HG02678 (cell line): ENCODE measurements around the gene ZNF32.

Experiments
- ATAC-seq: cut with Tn5 transposase; IDR thresholded peaks from one replicate; pipeline ENCODE4 v1.9.1; 2021; ENCODE audit warnings: mild to moderate bottlenecking, moderate library complexity; ENCODE audit not compliant: unreplicated experiment

ZNF32 gene

DNA sequence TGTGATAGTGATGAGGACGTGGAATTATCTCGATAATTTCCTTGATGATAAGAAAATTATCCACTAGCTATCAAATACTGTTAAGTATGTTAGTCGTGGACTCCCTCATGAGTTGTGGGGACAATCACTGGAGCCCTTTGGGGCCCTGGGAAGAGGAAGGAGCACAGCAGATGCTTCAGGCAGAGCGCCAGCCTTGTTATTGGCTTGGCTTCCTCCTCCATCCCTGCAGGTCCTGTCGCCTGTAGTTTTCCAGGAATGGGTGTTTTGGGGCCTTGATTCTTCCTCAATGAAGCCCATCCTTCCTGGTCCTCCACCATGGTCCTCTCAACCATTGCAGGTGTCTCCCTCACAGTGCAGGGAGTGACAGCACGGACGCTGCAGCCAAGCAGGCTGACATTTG, 32.5 kb upstream of the ZNF32 start:
- ATAC-seq, result no peak

DNA sequence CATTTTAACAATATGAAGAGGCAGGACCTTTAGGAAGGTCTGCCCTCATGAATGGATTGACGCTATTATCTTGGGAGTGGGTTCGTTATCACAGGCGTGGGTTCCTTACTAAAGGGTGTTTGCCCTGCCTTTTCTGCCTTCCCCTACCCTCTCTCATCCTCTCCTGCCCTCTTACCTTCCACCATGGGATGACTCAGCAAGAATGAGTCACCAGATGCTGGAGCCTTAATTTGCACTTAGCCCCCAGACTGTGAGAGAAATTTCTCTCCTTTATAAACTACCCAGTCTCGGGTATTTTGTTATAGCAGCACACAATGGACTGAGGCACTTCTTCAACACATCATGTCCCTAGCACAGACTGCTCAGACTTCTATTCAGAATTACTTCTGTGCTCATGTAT, 31.4 kb upstream of the ZNF32 start:
- ATAC-seq, result no peak

DNA sequence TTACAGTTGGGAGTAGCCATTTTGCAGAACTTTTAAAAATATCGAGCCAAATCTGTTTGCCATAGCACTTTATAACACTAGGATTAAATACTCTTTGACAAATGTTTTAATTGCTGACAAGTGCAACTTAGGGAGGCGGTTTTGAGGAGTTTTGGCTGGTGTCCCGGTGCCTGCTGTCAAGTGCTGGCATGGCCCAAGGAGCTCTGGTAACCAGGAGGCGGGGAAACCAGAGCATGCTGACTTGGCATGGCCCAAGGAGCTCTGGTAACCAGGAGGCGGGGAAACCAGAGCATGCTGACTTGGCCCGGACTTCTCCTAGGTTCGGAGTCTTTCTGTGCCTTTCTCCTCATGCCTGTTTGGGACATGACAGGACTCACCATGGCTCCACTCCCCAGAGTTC, 30.8 kb upstream of the ZNF32 start:
- ATAC-seq, result no peak

GRCh38 chr10:43678654-43679053, 30.0 kb upstream of the ZNF32 start:
- no peak for ATAC-seq

DNA sequence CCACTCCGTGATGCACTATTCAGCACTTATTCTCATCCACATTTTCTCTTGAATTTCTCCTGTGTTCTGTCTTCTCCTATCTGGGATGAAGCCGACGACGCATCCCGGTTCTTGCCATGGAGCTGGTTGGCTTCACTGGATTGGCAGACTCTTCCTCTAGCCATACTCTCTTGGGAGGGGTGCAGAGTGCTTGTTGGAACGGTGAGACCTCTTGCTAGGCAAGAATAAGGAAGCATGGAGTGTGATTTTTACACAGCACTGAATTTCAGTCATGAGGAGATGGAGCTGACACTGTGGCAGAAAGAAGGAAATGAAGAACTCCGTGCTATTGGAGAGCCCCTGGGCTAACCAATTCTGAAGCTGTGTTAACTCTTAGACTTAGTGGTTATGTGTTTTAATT, 28.2 kb upstream of the ZNF32 start:
- ATAC-seq, result no peak

- no peak for ATAC-seq
Observed at GRCh38 chr10:43676331-43676730, 27.6 kb upstream of the ZNF32 start.

- no peak for ATAC-seq
Observed at GRCh38 chr10:43674553-43675210, 26.0 kb upstream of the ZNF32 start.

GRCh38 chr10:43673471-43673870, 24.8 kb upstream of the ZNF32 start:
- no peak for ATAC-seq

GRCh38 chr10:43671659-43672531, 23.2 kb upstream of the ZNF32 start:
- peak; percentile 67 for ATAC-seq

DNA sequence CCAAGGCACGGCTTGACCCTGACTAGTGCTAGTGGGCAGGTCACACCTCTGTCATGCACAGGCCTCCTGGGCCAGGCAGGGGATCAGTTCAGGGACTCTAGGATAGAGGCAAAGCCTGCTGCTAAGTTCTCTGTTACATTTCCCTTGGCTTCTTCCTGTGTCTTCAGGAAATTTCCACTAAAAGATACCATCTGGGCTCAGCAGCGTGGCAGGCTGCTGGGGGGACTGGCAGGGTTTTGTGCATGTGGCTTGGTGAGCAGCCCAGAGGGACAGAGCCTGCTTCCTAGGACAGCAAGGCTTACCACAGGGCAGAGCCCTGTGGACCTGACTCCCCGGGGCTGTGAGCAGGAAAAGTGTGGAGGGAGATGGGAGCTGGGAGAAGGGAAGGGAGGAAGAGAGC, 20.7 kb upstream of the ZNF32 start:
- no peak for ATAC-seq

- ATAC-seq, result no peak
Observed at GRCh38 chr10:43667761-43668386, 19.2 kb upstream of the ZNF32 start.

DNA sequence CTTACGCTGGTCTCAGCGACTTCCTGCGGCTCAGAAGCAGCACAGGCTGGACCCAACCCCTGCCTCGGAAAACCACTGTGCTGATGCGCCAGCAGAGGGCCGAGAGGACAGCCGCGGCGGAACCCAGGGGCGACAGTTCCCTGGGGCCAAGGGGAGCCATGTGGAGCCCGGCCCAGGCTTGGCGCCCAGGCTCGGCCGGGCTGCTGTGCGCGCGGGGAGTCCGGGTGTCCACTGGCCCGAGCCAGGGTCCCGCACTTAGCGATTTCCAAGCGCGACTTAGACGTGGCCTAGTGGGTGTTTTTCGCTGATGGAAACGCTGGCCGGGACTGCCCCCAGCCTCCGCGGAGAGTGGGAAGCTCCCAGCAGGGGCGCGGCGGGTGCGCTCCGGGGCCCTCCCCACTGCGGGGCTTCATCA, 18.6 kb upstream of the ZNF32 start:
- ATAC-seq, result no peak

- no peak for ATAC-seq
Observed at GRCh38 chr10:43666552-43666951, 17.9 kb upstream of the ZNF32 start.

DNA sequence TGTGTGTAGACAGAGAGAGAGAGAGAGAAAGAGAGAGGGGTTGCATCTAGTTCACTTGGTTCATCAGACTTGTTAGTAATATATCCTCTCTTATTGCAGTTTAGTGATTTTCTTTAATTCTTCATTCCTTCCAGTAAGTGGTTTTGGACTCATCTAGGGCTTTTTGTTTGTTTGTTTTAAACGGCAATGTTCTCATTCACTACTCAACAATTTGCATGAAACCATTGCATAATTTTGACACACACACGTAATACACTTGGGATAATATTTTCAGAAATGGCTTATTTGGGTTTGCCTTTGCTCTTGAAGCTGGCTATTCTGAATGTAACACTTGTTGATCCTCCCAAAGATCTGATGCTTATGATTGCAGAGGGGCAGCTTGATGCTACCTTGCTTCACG, 16.4 kb upstream of the ZNF32 start:
- ATAC-seq, result no peak

GRCh38 chr10:43658227-43658626, 9.5 kb upstream of the ZNF32 start:
- no peak for ATAC-seq

- ATAC-seq, result no peak
Observed at GRCh38 chr10:43655311-43655710, 6.6 kb upstream of the ZNF32 start.

DNA sequence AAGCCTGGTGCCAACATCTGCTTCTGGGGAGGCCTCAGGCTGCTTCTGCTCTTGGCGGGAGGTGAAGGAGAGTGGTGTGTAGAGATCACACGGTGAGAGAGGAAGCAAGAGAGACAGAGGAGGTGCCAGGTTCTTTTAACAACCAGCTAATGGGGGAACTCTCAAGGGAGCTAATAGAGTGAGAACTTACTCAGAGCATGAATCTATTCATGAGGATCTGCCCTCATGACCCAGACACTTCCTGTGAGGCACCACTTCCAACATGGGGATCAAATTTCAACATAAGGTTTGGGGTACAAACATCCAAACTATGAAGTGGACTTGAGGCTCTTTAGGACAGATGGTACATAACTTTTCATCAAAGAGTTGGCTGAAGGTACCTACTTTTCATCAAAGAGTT, 5.1 kb upstream of the ZNF32 start:
- no peak for ATAC-seq

DNA sequence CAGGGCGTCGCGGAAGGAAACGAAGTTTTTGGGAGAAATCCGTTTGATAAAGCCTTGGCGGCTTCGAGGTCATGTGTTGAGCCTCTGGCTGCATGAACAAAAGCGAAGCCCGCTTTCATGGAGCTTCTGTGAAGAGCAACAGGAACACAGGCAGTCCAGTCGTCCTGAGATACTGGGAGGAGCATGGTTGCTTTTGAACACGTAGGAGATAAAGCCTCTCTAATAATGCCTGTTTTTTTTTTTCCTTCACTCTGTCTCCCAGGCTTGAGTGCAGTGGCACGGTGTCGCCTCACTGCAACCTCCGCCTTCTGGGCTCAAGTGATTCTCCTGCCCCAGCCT, 473 bp upstream of the ZNF32 start:
- peak; percentile 2 for ATAC-seq

DNA sequence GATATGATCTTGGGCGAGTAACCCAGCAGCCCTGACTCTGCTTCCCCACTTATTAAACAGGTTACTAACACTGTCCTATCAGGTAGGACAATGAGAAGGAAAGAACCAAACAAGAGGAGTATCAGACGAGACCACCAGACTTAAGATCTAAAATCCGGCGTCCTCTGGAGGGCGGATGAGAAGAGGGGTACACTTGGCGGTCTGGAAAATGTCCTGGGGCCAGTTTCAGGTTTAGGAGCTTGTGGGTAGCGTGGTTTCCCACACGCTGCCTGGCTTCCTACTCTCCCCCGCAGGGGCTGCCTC, 635 bp downstream of the ZNF32 start:
- ATAC-seq, result no peak

- no peak for ATAC-seq
Observed at GRCh38 chr10:43647576-43647975, 1.1 kb downstream of the ZNF32 start.

DNA sequence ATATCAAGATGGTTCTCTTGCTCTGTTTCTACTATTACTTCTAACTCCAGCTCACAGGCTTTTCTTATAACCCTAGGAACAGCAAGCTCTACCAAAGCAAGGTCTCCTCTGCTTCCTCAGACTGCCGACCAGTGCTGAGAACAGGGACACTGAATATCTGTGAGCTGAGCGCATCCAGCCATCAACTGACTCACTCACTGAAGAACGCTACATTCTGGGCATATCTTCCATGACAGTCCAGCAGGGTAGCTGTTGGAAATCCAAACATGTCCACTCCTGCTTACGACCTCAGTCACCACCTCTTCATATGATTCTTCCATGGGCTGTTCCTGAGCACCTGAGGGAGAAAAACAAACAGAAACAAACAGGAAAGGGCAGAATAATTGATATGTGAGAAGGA, 2.8 kb downstream of the ZNF32 start:
- ATAC-seq, result no peak

DNA sequence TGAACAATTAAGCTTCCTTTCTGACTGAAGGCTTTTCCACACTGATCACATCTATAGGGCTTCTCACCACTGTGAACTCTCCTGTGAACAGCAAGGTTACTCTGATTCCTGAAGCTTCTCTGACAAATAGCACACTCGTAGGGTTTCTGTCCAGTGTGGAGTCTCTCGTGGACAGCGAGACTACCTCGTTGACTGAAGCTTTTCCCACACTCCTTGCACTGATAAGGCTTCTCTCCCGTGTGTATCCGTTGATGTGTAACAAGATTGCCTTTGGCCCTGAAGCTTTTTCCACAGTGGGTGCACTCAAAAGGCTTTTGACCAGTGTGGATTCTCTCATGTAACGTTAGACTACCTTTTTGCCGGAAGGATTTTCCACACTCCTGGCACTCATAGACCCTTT, 4.4 kb downstream of the ZNF32 start:
- ATAC-seq, result no peak
